ENCODE data around the gene TNFRSF1B. TPM values are rescaled to one million over a fixed set of nuclear protein-coding genes. Genes with fewer than 3 reads are reported as not detected.

Gene TNFRSF1B
- total RNA-seq, 1 experiment from 2014 or later: 1.4 TPM

DNA sequence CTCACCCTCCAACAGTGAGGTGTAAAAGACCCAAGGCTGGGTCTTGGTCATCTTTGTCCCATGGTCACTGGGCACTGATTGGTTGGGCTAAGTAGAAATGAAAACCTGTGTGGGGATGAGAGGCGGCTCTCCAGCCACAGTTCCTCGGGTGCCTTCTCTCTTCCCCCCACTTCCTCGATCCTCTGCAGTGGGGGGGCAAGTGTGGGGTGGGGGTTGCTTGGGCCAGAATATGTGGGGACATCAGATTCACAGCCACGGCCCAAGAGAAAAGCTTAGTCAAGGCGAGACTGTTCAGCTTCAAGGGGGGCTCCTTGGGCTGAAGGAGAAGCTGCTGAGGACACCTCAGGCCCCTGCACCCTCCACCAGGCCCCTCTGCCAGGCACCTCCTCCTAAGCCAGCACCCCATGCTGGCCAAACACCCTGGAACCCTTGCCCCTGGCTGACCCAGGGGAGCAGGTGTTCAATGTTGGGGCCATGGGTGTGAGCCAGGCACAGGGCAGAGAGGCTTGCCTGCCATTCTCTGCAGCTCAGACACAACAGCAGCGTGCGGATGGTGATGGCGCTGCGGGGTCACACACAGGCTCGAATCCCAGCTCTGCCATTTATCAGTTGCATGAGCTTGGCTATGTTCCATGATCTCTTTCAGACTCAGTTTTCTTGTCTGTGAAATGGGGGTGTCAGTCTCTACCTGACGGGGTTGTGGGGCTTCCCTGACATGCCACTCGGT lies 21.0 kb upstream of the TNFRSF1B start:
- Histone ChIP-seq H3K27me3 (replicated peaks) (no peaks in the 10 kb centered on the region), H3K36me3 (no peaks in the 10 kb centered on the region), H3K27ac (no peak overlapping the region), H3K4me1 (replicated peaks) (peaks cover 24% of the 10 kb centered on the region), H3K4me3 (no peak overlapping the region), H3K9me3 (replicated peaks) (0 out of 2 replicates have a peak, but pooled peaks cover 6% of the 10 kb centered on the region)
- no peak for DNase-seq (ENCODE audit: low read depth in 1 of 2, low spot score in 2 of 2)

DNA sequence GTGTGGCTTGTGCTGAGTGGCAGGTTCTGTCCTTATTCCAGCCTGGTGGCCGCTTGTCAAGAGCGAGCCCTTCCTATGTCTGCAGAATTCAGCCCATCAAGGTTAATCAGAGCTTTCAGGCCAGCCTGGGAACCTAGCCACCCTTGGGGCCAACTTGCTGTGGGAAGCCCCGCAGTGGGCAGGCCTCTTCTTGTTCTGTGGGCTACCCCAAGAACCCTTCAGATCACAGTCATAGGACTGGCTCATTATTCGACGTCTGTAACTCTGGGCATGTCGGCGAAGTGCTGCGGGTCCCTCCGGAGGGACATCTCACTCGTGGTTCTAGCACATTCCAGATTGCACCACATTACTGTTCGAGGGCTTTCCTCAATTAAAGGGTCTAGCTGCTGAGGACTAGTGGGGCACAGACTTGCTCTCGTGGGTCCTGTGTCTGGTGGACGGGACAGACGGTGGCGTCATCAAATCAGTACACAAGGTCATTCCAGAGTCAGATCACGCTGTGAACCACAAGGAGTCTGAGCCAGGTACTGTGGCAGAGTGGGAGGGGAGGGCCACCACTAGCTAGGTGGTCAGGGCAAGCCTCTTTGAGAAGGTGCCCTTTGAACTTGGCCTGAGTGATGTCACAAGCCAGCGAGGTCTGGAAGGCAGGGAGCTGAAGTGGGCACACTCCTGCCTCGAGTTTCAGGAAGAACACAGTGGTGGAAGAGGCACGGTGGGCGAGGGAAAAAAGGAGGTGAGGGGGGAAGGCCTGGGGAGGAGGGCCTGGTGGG lies 20.3 kb upstream of the TNFRSF1B start:
- H3K27ac ChIP-seq: no peak overlapping the region
- no peaks in the 10 kb centered on the region for H3K27me3 ChIP-seq (replicated peaks)

DNA sequence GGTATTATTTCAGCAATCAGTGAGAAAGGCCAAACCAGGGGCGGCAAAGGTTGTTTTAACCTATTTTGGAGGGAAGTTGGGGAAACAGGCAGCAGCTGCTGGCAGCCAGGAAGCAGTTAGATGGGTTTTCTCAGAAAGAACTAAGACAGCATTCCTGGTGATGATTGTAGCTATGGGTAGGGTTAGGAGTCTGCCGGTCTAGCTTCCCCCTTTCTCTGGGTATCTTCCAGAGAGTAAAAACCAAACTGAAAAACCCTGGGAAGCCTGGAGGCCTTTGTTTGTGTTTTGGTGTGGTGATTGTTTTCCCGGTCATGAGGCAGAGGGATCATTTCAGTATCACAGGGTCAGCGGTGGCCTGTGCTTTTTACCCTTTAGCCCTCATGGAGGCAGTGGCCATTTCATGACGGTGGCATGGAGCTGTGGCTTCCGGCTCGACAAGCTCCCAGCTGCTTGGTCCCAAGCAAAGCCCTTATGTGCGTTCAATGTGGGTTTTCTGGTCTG lies 19.5 kb upstream of the TNFRSF1B start:
- Histone ChIP-seq H3K36me3 (no peaks in the 10 kb centered on the region), H3K4me1 (replicated peaks) (peaks cover 24% of the 10 kb centered on the region), H3K27ac (no peak overlapping the region), H3K9me3 (replicated peaks) (0 out of 2 replicates have a peak, but pooled peaks cover 6% of the 10 kb centered on the region), H3K4me3 (no peak overlapping the region), H3K27me3 (replicated peaks) (no peaks in the 10 kb centered on the region)
- DNase-seq (ENCODE audit: low read depth in 1 of 2, low spot score in 2 of 2): no peak

More for the DNA sequence above, 20.3 kb upstream of the TNFRSF1B start:
- no peaks in the 10 kb centered on the region for H3K36me3 ChIP-seq
- no peak for DNase-seq (ENCODE audit: low read depth in 1 of 2, low spot score in 2 of 2)
- H3K4me1 ChIP-seq (replicated peaks): peaks cover 24% of the 10 kb centered on the region
- H3K4me3 ChIP-seq: no peak overlapping the region
- 0 out of 2 replicates have a peak, but pooled peaks cover 6% of the 10 kb centered on the region for H3K9me3 ChIP-seq (replicated peaks)

DNA sequence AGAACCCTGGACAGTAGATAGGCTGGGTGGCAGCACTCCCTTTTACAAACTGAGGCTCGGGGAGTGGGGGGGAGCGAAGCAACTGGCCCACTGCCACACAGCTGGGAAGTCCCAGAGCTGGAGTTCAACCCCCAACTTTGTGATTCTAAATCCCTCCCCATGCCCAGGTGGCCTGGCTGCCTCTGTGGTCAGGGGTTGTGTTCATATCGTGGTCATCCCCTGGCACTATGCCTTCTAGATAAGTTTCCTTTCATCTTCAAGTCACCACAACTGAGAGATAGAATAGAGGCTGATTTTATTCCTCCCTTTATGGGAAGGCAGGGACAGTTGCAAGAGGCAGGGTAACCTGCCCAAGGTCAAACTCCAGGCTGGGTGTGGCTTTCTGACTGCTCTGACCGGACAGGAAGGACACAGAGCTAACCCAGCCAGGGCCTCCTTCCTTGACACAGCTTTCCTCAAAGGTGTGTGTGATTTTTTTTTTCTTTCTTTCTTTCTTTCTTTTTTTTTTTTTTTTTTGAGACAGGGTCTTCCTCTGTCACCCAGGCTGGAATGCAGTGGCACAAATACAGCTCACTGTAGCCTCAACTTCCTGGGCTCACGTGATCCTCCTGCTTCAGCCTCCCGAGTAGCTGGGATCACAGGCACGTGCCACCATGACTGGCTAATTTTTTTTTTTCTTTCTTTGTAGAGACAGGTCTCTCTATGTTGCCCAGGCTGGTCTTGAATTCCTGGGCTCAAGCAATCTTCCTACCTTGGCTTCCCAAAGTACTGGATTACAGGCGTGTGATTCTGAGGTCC lies 18.4 kb upstream of the TNFRSF1B start:
- H3K4me1 ChIP-seq (replicated peaks): peaks cover 24% of the 10 kb centered on the region
- 0 out of 2 replicates have a peak, but pooled peaks cover 6% of the 10 kb centered on the region for H3K9me3 ChIP-seq (replicated peaks)
- H3K4me3 ChIP-seq: no peak overlapping the region
- DNase-seq (ENCODE audit: low read depth in 1 of 2, low spot score in 2 of 2): no peak
- H3K27ac ChIP-seq: no peak overlapping the region
- H3K27me3 ChIP-seq (replicated peaks): no peaks in the 10 kb centered on the region
- H3K36me3 ChIP-seq: no peaks in the 10 kb centered on the region

DNA sequence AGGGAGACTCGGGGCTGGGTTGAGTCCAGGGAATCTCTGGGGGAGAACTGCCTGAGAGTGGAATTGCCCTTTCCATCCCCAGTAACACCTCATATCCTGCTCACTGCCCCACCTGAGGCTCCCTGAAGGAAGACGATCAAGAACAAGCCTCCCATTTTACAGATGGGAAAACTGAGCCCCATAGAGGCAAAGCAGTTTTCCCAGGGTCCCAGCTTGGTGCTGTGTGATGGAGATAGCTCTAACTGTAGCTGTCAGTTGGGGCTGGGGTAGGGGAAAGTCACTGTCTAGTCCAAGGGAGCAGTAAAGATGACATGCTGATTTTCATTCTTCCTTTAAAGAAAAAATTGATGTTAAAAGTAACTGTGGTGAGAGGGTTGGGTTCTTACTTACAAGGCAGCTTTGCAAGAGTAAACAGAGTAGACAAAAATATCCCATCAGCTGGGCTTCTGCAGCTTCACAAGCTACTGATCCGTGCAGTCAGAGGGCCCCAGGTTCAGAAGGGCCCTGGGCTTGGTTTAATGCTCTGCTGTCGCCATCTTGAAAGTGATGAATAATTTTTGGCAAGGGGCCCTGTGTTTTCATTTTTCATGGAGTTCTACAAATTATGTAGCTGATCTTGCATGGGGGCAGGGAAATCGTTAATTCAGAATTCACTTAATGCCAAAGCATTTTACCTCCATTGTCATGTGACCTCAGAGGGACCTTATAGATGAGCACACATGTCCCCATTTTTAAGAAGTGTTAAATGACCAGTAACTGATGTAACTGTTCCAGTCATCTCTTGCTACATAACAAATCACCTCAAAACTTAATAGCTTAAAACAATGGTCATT lies 17.6 kb upstream of the TNFRSF1B start:
- Histone ChIP-seq H3K9me3 (replicated peaks) (0 out of 2 replicates have a peak, but pooled peaks cover 6% of the 10 kb centered on the region), H3K27ac (no peak overlapping the region), H3K27me3 (replicated peaks) (no peaks in the 10 kb centered on the region), H3K4me1 (replicated peaks) (peaks cover 23% of the 10 kb centered on the region), H3K4me3 (no peak overlapping the region), H3K36me3 (no peaks in the 10 kb centered on the region)
- DNase-seq (ENCODE audit: low read depth in 1 of 2, low spot score in 2 of 2): no peak

DNA sequence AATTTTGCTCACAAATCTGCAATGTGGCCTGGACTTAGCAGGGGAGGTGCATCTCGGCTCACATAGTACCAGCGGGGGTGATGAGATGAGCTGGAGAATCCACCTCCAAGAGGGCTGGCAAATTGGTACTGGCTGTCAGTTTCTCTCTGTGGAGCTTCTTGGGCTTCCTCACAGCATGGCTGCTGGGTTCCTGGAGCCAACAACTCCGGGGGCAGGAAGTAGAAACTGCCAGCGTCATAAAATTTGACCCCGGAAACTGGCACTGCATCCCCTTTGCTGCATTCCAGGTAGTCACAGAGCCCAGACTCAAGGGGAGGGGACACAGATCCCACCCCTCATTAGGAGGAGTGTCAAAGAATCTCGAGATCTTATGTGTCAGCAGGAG lies 17.0 kb upstream of the TNFRSF1B start:
- Histone ChIP-seq H3K4me1 (replicated peaks) (peaks cover 21% of the 10 kb centered on the region), H3K27me3 (replicated peaks) (no peaks in the 10 kb centered on the region), H3K36me3 (no peaks in the 10 kb centered on the region)

DNA sequence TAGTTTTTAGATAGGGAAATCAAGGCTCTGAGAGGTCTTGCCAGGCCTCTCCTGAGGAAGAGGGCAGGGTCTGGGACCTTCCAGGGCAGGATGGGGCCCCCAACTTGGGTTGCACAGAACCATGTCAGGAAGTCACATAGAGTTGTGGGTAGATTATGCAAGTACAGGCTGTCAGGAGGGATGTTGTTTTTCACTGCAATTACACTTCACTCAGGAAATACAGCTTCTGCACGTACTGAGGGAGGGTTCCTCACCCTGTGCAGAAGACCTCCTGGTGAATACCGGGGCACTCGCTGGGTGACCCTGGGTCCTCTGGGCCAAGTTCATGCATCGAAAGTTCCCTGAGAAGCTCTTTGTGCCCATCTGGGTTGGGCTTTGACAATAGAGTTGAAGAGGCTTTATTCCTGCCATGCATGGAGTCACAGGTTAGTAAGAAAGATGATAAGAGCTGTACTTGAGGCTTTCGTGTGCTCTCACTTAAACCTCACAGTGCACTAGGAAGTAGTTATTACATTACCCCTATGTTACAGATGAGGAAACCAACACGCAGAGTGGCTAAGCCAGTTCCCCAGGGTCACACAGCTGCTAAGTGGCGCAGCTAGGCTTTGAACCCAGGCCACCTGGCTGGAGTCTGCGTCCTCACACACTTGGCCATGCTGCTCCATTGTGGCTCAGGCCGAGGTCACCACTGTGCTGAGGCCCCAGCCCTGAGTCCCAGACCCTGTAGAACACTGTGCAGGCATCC lies 16.2 kb upstream of the TNFRSF1B start:
- DNase-seq (ENCODE audit: low read depth in 1 of 2, low spot score in 2 of 2): no peak
- Histone ChIP-seq H3K27me3 (replicated peaks) (no peaks in the 10 kb centered on the region), H3K36me3 (no peaks in the 10 kb centered on the region), H3K9me3 (replicated peaks) (0 out of 2 replicates have a peak, but pooled peaks cover 6% of the 10 kb centered on the region), H3K4me1 (replicated peaks) (peaks cover 21% of the 10 kb centered on the region), H3K4me3 (no peak overlapping the region), H3K27ac (no peak overlapping the region)

More for the DNA sequence above, 17.0 kb upstream of the TNFRSF1B start:
- no peak for DNase-seq (ENCODE audit: low read depth in 1 of 2, low spot score in 2 of 2)
- Histone ChIP-seq H3K4me3 (no peak overlapping the region), H3K9me3 (replicated peaks) (0 out of 2 replicates have a peak, but pooled peaks cover 6% of the 10 kb centered on the region), H3K27ac (no peak overlapping the region)

DNA sequence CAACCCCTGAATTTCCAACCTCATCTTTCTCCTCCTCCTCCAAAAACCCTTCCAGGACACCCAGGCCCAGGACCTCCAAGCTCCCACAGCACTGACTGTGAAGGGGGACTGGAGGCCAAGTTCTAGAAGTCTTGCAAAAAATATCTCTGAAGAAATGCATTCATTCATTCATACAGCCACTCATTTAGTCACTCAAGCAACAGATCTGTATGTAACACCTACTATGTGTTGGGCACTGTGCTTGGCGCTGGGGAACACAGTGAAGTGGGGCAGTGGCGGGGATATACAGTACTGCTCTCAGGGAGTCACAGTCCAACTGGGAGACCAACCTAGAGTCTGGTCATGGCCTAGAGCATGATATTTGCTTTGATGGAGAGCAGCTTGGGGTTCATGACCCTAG lies 15.3 kb upstream of the TNFRSF1B start:
- no peaks in the 10 kb centered on the region for H3K27me3 ChIP-seq (replicated peaks)
- peaks cover 21% of the 10 kb centered on the region for H3K4me1 ChIP-seq (replicated peaks)
- no peak for DNase-seq (ENCODE audit: low read depth in 1 of 2, low spot score in 2 of 2)
- H3K27ac ChIP-seq: no peak overlapping the region
- 0 out of 2 replicates have a peak, but pooled peaks cover 6% of the 10 kb centered on the region for H3K9me3 ChIP-seq (replicated peaks)
- no peak overlapping the region for H3K4me3 ChIP-seq
- H3K36me3 ChIP-seq: no peaks in the 10 kb centered on the region

DNA sequence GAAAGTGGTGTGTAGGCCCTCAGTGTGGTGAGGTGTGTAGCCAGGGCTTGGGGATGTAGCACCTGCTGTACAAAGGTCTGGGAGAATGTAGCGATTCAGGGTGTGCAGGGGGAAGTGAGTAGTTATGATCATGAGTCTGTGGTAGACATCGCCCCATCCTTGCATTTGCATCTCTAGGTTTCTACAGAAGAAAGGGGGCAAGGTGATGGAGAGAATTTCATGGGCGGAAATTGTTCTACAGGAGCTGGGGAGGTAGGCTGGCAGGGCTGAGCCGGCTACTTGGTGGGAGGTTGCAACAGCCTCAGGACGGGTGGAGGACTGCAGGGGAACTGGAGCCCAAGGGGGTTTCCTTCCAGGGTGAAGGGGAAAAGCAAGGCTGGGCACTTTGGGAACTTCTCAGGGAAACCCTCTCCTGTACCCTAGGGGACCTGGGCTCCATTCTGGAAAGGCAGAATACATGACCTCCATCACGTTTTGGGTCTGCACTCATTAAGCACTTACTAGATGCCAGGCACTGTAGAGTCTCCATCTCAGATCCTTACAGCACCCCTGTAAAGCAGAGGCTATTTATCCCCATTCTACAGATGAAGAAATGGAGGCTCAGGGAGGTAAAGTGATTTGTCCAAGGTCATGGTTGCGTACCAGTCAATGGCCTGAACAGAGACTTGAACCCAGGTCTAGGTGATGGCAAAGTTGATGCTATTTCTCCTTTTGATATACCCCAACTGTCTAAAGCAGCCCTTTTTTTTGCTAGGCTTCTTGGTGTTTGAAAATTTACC lies 14.5 kb upstream of the TNFRSF1B start:
- no peaks in the 10 kb centered on the region for H3K27me3 ChIP-seq (replicated peaks)
- no peaks in the 10 kb centered on the region for H3K36me3 ChIP-seq
- H3K4me3 ChIP-seq: no peak overlapping the region
- no peak for DNase-seq (ENCODE audit: low read depth in 1 of 2, low spot score in 2 of 2)
- peaks cover 14% of the 10 kb centered on the region for H3K4me1 ChIP-seq (replicated peaks)
- H3K9me3 ChIP-seq (replicated peaks): 0 out of 2 replicates have a peak, but pooled peaks cover 6% of the 10 kb centered on the region
- no peak overlapping the region for H3K27ac ChIP-seq

DNA sequence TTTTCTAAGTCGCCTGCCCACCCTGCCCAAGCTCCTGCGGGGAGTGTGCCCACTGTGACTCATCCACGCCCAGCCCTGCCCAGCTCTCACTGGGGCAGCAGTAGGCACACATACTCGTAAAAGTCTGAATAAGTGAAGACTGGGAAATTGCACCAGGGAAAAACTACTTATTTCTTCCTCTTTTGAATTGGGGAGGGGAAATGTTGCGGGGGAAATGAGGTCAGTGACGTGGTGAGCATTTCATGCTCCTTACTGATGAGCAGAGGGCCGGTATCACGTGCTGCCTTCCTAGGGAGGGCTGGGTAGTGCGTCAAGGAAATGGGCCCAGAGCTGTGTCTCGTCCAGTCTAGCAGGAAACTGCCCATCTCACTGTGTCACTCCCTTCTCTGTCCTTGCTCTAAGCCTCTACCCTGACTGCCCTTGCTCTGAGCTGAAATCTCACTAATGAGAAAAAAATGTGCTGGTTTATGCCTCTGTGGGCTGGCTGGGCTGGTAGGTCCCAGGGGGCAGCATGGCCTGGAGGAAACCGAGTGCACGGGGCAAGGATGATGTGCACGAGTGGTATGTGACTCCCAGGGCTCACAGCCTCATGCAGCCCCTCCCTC lies 13.5 kb upstream of the TNFRSF1B start:
- Histone ChIP-seq H3K4me1 (replicated peaks) (peaks cover 14% of the 10 kb centered on the region), H3K4me3 (no peak overlapping the region), H3K9me3 (replicated peaks) (0 out of 2 replicates have a peak, but pooled peaks cover 6% of the 10 kb centered on the region), H3K36me3 (no peaks in the 10 kb centered on the region), H3K27me3 (replicated peaks) (no peaks in the 10 kb centered on the region), H3K27ac (peak overlapping the region; percentile 42; the same call in 1 of the 2 replicates)
- DNase-seq (ENCODE audit: low read depth in 1 of 2, low spot score in 2 of 2): peak; percentile 65 to 80

DNA sequence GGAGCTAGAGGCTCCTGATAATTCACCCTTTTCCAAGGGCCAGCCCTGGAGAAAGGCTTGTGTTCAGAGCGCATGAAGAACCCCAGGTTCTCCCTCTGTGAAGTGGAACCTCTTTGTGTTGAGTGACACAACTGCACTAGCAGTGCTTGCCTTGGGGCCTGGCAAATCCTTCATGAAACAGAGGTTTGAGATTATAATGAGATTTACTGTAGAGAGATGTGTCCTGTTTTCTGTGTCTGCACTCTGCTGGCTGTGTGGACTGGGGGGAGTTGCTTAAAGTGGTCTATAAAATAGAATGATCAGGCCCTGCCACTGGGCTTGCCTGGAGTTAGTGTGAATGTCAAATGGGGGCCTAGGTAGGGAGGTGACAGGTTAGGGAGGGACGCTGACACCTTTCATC lies 11.5 kb upstream of the TNFRSF1B start:
- Histone ChIP-seq H3K36me3 (no peaks in the 10 kb centered on the region), H3K9me3 (replicated peaks) (no peaks in the 10 kb centered on the region), H3K27ac (no peak overlapping the region), H3K27me3 (replicated peaks) (no peaks in the 10 kb centered on the region), H3K4me1 (replicated peaks) (peaks cover 14% of the 10 kb centered on the region), H3K4me3 (no peak overlapping the region)
- no peak for DNase-seq (ENCODE audit: low read depth in 1 of 2, low spot score in 2 of 2)
